ENCODE results near the gene NBL1.

The NBL1 gene

DNA sequence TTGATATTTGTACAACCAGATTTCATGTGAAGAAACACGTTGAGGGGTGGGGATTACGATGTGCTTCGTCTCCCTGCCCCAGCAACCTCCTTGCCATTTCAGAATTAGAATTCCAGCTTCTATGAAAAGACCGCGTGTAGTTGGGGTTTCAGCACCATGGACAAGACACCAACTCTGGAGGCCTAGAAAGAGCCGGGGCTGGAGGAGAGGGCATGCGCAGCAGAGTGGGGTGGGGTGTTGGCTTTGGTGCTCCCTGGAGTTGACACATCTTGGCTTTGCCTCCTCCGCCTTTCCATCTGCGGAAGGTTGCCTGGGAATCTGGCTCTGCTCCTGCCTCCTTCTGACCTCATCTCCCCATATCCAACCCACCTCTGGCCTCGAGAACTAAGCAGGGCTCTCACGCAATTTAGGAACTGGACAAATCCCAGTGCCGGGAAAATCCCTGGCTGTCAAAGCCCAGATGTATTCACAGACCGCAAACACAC, 32.4 kb downstream of the NBL1 start:
- DNase-seq, result no peak

DNA sequence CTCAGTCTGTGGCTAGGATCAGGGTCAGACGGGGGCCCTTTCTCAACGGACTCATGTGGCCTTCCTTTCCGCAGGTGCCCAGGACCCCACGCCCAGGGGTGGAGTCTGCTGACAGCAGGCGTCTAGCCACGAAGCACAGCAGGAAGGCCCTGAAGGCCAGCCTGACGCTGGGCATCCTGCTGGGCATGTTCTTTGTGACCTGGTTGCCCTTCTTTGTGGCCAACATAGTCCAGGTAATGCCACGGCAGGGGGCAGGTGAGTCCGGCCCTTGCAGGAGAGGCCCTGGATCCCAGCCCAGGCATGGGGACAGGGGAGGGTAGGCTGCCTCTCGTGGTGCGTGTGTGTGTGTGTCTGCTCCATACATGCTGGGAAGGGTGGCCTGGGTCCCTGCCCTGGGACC, 34.4 kb downstream of the NBL1 start:
- no peak for DNase-seq

- DNase-seq, result no peak
Measured at GRCh38 chr1:19678931-19679453, 34.9 kb downstream of the NBL1 start.

DNA sequence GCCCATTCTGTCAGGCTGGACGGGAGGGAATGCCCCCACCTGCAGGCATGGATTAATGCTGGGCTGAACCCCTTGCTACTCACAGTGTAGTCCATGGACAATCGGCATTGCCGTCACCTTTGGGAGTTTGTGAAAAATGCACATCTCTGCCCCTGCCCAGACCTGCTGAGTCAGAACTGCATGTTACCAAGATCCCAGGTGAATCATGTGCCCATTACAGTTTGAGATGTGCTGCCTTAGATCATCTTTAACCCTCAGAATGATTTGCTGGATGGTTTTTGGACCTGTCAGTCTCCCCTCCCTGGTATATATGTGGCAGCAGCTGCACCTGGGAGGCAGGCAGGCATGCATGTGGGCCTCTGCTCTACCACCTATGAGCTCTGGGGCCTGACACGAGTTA, 35.6 kb downstream of the NBL1 start:
- DNase-seq, result no peak

DNA sequence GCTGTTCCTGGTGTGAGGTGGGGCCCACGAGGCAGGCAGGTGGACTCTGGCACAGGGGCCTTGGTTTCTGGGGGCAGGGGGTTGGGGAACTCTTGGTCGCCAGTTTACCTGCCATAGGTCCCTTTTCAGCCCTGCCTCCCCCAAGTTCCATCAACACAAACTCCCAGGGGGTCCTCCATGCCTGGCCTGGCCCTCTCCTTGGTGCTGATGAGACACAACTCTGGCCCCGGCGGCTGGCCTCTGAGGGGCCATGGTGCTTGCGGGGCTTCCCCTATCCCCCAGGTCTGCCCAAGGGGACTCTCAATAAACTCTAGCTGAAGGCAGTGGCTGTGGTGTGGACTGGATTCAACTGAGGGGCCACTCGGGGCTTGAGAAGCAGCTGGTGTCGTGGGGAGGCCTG, 36.5 kb downstream of the NBL1 start:
- DNase-seq, result no peak

DNA sequence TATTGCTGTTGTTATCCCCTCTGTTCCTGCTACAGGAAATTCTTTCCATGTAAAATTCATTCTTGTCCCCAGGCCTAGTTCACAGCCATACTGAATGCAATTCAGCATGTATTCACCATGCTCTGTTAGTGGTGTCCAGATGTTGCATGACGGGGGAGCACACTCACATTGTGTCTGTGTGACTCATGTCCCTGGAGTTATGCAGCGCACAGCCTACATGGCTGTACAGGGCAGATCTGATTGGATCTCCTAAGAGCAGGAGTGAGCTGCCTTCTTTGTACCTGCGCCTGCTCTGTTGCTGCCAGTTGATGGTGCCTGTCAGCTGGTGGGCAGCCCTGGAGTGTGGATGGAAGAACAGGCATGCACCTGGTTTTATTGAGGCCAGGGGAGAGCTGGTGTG, 38.1 kb downstream of the NBL1 start:
- no peak for DNase-seq

DNA sequence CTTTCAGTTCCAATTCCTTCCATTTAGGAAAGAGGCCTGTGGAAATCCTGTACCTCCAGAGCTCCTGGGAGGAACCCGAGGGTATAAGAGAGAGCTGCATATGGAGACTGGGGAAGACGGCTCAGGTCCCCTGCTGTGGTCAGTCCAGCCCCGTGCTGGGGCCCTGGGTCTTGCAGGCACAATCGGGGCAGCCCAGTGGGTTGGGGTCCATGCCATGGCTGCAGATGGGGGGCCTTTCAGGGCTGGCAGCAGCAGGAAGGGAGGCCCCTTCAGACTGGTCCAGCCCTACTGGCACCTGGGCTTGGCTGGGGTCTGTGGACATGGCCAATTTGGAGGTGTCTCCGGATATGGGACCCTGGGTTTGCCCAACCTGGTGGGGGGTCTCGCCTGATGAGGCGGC, 38.8 kb downstream of the NBL1 start:
- DNase-seq, result no peak

GRCh38 chr1:19683351-19683750, 39.2 kb downstream of the NBL1 start:
- no peak for DNase-seq

- no peak for DNase-seq
Measured at GRCh38 chr1:19684677-19685076, 40.6 kb downstream of the NBL1 start.

DNA sequence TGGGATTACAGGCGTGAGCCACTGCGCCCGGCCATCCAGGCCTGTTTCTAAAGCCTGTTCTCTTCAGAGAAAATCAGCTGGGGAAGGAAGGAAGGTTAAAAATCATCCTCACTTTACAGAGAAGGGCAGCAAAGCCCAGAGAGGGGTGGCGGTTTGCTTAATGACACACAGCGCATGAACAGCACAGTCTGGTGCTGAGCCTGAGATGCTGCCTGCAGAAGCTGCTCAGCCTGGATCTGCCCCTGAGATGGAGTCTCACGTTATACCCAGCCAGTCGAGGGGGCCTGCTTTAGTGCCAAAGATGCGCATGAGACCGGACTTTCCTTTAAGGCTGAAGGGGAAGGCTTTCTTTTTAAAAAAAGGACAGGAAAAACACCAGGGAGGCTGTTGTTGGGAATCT, 41.9 kb downstream of the NBL1 start:
- no peak for DNase-seq

DNA sequence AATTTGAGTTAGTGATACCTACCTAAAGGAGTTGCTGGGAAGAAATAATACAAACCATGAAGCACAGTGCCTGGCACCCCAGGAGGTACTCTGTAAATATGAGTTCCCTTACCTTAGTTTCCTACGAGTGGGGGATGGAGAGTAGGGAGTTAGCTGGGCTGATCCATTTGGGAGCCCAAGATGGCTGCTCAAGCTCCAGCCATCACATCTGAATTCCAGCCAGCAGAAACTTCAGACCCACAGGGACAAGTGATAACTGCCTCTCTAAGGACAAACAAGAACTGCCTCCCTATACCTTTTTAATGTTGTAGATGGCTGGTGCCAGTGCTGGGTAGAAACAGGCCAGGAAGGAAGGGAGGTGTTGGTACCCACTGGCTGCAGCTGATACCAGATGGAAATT, 43.3 kb downstream of the NBL1 start:
- DNase-seq, result no peak

GRCh38 chr1:19688041-19688842, 44.1 kb downstream of the NBL1 start:
- DNase-seq, result no peak

DNA sequence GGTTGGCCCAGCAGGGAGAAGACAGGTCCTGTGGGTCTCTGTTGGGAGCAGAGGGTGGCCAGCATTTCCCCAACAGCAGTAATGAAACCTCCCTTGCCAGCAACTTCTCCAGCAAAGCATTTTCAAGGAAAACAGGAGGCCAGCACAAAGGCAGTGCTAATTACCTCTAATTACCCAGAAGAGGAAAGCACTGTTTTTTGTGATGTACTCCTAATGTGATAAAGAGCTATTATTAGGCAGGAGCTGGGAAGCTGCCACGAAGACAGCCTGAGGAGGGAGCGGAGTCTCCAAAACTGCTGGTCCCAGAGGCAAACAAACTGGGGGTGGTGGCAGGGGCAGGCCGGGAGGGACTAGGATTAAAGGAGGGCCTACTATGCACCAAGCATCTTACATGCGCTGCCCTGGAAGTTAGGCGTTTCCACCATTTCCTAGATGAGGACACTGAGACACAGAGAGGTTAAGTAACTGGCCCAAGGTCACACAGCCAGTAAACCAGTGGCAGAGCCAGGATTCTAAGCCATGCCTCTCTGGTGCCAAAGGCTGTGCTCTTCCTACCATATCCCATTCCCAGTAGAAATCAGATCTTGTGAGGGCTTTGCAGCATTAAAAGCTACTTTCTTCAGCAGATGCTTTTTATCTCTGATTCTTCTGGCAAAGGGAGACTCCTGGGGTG, 45.1 kb downstream of the NBL1 start:
- no peak for DNase-seq

GRCh38 chr1:19689856-19690255, 45.7 kb downstream of the NBL1 start:
- DNase-seq, result no peak

DNA sequence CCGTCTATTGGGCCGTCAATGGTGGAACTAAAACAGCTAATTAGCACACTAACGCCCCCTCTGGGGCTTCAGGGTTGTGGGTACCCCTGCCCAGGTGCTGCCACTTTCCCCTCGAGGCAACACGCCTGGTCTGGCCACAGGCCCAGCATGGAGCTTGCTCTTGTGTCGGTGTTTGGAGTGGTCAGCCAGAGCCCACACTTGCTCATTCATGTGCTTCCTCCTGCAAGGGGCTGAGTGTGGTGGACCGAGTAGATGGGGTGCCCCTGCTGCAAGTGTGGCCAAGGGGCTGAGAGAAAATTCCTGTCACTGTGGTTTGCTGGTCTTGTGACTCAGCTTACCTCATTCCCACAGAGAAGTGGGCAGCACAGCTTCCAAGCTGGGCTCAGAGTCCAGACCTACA, 46.2 kb downstream of the NBL1 start:
- no peak for DNase-seq

DNA sequence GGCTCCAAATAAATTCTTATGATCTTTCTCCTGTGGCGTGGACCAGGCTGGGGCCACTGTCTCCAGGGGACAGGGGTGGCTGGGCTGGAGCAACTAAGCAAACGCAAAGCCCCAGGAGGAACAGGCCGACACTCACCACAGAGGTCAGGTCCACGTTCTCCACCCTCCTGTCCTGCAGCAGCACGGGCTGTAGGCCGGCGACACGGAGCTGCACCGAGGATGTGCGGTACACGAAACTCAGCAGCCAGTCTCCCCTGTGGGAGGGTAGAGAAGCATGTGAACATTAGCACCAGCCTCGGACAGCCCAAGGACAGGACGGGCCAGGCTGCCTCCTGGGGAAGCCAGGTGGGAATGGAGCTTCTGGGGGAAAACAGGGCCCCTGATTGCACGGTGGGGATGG, 50.2 kb downstream of the NBL1 start:
- DNase-seq, result no peak

DNA sequence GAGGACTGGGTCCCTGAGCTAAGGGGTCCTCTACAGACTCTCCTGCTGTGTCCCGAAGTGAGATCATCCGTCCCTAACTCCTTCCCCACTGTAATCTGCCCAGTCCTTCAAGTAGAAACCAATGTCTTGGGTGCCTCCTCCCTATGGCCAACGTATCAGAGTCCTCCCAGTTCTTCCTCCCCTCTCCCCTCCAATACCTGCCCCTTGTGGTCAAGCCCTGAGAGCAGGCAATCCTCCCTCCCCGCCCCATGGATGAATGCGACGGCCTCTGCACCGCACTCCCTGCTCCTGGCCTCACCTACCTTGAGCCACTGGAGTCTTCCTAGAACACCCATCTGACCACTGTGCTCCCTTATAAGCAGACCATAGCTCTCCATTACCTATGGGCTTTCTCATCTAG, 51.7 kb downstream of the NBL1 start:
- no peak for DNase-seq

DNA sequence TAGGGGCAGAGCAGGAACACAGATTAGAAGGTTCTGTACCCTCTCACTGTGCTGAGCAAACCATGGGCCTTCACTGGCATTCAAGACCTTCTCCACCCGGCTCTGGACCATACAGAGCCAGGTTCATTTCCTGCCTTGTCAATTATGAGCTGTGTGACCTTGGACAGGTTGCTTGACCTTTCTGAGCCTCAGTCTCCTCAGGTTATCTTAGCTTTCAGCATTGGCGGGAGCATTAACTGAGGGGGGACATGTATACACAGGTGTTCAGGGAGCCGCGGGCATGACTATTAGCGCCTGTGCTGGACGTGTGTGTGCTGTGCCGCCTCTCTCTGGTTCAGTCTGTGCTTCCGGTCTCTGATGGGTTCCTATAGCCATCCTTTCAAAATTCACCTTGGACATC, 52.7 kb downstream of the NBL1 start:
- DNase-seq, result no peak

DNA sequence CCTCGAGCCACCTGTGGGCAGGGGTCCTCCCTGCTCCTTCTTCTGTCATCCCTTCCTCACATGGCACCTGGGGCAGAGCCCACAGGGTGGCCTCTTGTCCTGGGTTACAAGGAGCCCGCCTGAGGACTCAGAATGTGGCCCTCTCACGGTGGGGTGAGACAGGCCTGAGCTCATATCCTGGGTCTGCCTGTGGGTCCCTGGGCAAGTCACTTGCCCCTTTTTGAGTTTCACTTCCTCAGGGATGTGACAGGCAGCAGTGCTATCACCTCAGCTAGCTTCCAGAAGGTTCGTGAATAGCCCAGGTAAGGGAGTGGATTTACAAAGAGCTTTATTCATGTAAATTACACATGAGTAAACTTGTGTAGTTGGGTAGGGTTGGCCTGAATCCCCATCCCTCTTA, 54.1 kb downstream of the NBL1 start:
- no peak for DNase-seq

DNA sequence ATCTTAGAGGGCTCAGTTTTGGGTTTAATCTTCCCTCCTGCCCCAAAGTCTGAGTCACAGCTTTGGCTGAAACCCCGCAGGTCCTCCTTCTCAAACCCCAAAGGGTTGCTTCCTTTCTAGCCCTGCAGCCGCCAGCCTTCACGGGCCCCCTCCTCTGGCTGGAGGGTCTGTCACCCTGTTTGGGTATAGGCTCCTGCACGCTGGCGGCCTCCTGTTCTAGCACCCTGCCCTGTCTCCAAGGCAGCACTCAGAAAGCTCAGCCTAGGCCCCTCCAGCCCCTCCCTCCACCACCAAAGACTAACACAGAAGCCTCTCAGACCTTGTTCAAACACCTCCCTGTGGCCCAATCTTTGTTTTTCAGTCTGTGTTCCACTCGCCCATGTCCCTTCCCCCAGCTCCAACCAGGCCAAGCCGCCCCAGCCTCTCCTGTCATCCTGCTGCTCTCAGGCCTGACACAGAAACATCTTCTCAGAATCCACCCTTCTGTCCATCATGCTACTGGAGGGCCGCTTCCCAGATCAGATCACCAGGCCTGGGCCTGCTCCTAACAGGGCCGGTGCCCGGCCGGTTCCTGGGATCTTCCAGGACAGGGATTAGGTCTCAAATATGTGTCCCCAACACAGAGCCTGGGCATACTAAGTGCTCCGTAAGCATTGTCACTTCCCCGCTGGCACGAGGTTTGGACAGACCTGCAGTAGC, 56.1 kb downstream of the NBL1 start:
- DNase-seq, result no peak

- no peak for DNase-seq
Measured at GRCh38 chr1:19703280-19703679, 59.2 kb downstream of the NBL1 start.

DNA sequence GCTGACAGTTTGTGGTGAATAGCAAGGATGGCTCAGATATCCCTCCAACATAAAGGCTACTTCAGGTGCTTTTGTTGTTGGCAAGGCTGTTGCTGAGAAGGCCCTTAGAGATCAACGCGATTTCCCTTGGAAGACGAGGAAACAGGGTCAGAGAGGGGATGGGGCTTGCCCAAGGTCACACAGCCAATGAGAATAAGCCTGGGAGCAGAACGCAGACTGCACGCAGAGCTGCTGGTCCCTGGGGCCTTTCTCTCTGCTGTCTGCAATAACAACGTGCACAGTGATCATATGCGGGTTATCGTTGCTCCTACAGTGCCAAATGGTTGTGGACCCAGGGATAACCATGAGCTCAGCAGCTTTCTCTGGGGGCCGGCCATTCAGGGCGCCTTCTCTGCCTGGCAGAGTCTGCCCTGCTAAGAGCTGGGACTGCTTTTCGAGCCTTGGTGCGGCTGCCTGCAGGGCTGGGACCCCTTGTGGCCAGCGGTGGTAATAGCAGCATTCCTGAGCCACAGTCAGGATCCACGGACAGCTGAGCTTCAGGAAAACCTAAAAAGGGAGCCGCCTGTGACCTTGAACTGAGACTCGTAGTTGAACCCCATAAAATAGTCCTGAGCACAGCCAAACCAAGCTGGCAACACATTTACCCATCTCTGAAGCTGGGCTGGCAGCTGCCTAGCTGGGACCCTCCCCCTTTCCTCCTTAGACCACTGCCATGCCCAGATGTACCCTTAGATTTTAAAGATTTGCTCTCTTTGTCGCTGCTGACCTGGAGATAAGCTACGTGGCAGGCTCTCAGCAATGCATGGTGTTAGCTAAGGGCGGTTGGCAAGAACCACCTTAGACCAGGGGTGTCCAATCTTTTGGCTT, 60.4 kb downstream of the NBL1 start:
- peak; percentile 25 to 46 for DNase-seq

DNA sequence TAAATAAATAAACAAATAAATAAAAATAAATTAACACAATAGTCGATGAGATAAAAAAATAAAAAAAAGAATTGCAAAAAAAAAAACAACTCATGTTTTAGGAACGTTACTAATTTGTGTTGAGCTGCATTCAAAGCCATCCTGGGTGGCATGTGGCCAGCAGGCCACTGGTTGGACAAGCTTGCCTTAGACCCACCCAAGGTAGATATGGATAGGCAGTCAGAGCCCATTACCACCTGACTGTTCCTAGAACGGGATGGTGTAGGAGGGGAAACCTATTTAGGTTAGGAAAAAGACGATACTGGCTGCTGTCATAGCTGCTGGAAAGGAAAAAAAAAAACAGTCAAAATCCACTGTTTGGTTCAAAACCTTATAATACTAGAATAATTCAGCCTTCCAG, 61.4 kb downstream of the NBL1 start:
- no peak for DNase-seq
